GM13977 (cell line): ENCODE measurements around the gene TPO.
"Not testable (repeated sequence)": the region's sequence is repeated elsewhere in the genome, so short reads cannot be mapped to it uniquely, and the experiment has no call there.

Experiments
- DNase-seq: peaks from one replicate; pipeline ENCODE4 v3.0.0; 2012; ENCODE audit warnings: low spot score
- in situ Hi-C: fragments of 300-500 bp; cut with MboI; formaldehyde crosslinking; loops from one replicate; pipeline ENCODE4 v1.12.0; 2022; ENCODE audit warnings: low sequenced_read_pairs, low pct_unique_long_range_greater_than_20kb, mixed read lengths, inconsistent platforms; ENCODE audit not compliant: unreplicated experiment
- TF ChIP-seq, protein P1 (sequence below): IDR thresholded peaks from 2 replicates; pipeline ENCODE4 v1.5.1; 2012; ENCODE audit warnings: mild to moderate bottlenecking, control low read depth; ENCODE audit not compliant: insufficient read depth; ENCODE audit errors: extremely low read depth, missing control alignments

Gene TPO

DNA sequence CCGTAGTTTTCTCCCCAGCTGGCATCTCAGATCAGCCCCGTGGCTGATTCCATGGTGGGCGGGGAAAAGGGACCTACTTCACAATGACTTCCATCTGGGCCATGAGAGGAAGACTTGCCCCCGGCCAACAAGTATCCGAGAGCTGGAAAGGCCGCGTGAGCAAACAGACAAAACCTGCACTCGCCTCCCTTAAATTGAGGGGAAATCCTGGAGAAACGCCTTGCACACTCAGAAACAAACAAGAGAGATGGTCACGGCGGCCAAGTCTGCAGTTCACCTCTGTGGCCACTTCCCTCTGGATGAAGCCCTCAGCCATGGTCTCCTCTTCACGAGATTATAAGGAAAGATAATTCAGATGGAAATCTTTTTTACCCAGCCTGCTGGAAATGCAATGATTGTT is 39.4 kb upstream of the TPO start:
- no peak for DNase-seq
- TF ChIP-seq, protein P1, sequence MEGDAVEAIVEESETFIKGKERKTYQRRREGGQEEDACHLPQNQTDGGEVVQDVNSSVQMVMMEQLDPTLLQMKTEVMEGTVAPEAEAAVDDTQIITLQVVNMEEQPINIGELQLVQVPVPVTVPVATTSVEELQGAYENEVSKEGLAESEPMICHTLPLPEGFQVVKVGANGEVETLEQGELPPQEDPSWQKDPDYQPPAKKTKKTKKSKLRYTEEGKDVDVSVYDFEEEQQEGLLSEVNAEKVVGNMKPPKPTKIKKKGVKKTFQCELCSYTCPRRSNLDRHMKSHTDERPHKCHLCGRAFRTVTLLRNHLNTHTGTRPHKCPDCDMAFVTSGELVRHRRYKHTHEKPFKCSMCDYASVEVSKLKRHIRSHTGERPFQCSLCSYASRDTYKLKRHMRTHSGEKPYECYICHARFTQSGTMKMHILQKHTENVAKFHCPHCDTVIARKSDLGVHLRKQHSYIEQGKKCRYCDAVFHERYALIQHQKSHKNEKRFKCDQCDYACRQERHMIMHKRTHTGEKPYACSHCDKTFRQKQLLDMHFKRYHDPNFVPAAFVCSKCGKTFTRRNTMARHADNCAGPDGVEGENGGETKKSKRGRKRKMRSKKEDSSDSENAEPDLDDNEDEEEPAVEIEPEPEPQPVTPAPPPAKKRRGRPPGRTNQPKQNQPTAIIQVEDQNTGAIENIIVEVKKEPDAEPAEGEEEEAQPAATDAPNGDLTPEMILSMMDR = no peak
- in situ Hi-C loops = no loop called here

DNA sequence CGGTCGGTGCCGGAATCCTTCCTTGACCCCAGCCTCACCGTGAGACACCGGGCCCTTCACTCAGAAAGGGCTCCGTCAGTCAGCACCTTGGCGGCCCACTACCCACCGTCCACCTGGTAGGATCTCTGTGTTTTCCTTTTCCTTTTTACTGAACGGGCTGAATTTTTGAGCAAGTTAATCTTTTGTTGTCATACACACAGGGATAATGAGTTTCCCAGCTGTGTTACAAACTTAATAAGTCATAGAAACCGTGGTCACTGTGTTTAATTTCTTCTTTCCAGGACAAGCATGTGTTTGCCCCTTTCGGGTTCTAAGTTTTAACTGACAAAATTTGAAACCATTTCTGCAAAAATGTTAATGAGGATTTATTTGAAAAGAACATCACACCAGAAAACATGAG is 39.0 kb upstream of the TPO start:
- DNase-seq = no peak

DNA sequence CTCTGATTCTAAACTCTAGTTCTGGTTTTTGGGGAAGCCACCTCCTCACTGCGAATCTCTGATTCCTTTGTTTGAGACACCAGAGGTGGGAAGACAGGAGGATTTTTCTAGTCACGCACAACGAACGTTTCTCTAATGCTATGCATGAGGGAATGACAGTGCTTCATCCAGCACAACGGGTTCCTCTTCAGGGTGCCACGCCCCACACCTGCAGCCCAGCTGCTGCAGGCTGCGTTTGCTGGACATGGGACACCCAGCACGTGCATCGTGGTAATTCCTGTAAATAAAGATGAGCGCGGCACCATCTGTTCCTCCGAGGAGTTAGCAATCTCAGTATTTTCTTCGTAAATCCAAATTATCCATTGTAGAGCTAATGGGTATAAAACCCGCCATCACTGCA is 37.5 kb upstream of the TPO start:
- TF ChIP-seq, protein P1 = no peak
- DNase-seq = no peak
- in situ Hi-C loops = no loop called here

More for the DNA sequence above, 39.0 kb upstream of the TPO start:
- TF ChIP-seq, protein P1 = no peak
- in situ Hi-C loops = no loop called here

DNA sequence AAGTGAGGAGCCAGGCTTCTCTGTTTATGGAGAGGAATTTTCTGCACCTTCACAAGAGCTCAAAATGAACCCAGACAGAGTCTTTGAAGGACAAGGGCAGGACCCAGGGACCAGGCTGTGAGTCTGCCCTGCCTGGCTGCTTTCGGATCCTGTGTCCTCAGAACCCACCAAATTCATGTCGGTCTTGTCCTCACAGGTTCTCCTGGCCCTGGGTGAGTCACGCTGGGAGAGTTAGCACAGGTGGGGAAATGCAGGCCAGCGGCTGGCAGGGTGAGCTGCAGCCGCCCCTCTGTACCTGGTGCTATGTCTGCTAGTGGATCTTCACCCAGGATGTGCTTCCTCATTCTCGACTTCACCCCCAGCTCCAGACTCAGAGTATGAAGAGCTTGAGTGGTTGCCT is 35.8 kb upstream of the TPO start:
- in situ Hi-C loops = no loop called here
- no peak for DNase-seq
- TF ChIP-seq, protein P1 = no peak

DNA sequence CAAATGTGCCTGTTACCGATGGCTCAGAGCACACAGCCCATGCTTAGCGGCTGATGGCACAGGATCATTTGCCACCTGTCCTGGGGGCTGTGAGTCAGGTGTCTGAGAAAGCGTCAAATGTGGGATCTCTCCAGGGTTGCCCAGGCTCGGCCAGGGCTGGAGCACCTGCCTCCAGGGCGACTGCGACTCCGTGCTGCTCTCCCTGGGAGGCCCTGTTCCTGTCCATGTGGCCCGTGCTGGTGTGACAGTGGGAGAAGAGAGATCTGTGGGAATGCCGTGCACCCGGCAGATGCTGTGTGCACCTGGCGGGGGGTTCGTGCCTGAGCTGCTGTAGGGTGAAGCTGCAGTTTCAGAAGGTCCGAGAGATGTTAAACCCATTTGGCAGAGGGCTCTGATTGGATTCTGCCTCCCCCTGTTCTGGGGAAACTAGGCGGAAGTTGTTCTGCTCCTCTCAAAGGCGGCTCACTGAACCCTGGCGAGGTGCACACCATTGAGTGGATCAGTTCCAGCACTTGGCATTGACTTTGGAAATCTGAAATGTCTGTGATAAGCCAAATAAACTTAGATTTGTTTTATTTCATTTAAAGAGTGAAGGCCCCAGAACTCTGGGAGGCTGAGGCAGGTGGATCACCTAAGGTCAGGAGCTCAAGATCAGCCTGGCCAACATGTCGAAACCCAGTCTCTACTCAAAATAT is 34.7 kb upstream of the TPO start:
- in situ Hi-C loops = no loop called here
- no peak for DNase-seq
- TF ChIP-seq, protein P1 = no peak

DNA sequence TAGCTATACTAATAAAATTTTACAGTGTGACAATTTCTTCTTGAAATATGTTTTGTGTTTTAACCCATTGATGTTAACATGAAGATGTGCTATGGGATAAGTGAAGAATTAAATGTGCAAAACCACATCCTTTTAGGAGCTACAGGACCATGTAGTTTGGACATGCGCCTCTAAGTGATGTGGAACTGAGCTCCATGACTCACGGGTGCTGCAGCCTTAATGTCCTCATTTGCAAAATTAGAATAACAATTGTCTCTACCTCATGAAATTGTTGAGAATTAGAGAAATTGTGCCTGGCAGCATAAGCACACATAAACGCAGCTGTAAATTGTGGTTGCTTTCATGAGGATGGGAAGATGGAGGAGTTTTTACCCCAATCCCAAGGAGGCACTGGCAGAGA is 31.6 kb upstream of the TPO start:
- TF ChIP-seq, protein P1 = no peak
- DNase-seq = no peak
- in situ Hi-C loops = no loop called here

DNA sequence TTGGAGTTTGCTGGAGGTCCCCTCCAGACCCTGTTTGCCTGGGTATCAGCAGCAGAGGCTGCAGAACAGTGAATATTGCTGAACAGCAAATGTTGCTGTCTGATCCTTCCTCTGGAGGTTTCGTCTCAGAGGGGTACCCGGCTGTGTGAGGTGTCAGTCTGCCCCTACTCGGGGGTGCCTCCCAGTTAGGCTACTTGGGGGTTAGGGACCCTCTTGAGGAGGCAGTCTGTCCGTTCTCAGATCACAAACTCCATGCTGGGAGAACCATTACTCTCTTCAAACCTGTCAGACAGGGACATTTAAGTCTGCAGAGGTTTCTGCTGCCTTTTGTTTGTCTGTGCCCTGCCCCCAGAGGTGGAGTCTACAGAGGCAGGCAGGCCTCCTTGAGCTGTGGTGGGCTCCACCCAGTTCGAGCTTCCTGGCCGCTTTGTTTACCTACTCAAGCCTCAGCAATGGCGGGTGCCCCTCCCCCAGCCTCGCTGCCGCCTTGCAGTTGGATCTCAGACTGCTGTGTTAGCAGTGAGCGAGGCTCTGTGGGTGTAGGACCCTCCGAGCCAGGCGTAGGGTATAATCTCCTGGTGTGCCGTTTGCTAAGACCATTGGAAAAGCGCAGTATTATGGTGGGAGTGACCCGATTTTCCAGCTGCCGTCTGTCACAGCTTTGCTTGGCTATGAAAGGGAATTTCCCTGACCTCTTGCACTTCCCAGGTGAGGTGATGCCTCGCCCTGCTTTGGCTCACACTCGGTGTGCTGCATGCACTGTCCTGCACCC is 25.1 kb upstream of the TPO start:
- in situ Hi-C loops, DNase-seq: not testable (repeated sequence)

DNA sequence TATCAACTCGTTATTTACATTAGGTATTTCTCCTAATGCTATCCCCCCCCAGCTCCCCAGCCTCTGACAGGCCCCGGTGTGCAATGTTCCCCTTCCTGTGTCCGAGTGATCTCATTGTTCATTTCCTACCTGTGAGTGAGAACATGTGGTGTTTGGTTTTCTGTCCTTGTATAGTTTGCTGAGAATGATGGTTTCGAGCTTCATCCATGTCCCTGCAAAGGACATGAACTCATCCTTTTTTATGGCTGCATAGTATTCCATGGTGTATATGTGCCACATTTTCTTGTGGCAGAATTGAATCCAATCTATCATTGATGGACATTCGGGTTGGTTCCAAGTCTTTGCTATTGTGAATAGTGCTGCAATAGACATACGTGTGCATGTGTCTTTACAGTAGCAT is 23.1 kb upstream of the TPO start:
- in situ Hi-C loops, DNase-seq: not testable (repeated sequence)
